Fibroblast of skin of left quadriceps (primary cell): ENCODE results near the gene ELP1.
"Not testable (repeated sequence)": the region's sequence is repeated elsewhere in the genome, so short reads cannot be mapped to it uniquely, and the experiment has no call there.

Experiments used
- DNase-seq, 2 experiments: peaks; one replicate each; pipeline ENCODE4 v3.0.0-alpha.2; 2013; ENCODE audit warnings: low read depth in 2 of 2

The ELP1 gene

DNA sequence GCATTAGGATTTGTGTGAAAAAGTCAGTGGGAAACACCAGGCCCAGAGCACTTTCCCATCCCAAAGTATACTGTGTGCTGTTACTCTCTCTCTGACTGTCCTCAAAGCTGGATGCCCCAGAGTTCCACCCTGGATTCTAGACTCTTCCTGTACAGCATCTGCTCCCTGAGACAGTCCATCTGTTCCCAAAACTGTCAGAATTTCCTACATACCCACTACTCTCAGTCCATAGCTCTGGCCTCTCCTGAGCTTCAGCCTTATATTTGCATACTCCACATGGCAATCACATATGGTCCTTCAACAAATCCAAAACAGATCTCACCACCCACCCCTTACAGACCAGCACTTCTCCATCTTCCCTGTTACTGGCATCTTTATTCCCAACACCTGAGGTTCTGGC, 9.5 kb downstream of the ELP1 start:
- DNase-seq: no peak

DNA sequence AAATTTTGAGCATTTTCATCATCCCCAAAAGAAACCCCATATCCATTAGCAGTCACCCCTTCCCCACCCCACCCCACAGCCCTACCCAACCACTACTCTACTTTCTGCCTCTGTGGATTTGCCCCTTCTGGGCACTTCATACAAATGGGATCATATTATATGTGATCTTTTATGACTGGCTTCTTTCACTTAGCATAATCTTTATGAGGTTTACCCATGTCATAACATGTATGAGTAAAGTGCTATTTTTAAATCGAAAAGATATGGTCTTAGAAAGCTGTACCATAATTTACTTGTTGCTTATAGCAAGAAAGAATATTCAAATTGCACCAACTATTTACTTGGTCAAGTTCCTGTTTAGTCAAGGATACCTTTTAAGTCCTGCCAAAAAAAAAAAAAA, 12.7 kb downstream of the ELP1 start:
- DNase-seq: no peak

DNA sequence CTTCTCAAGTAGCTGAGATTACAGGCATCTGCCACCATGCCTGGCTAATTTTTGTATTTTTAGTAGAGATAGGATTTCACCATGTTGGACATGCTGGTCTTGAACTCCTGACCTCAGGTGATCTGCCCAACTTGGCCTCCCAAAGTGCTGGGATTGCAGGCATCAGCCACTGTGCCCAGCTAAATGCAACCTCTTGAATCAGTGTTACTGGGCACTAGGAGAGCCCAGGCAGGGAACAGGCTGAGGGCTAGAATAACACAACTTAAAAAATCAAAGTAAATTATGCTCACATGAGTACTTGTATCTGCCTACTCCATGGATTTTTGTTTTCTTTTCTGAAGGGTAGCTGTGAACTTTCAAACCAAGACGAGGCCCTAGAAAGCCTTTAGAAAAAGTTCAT, 13.5 kb downstream of the ELP1 start:
- DNase-seq: not testable (repeated sequence)

DNA sequence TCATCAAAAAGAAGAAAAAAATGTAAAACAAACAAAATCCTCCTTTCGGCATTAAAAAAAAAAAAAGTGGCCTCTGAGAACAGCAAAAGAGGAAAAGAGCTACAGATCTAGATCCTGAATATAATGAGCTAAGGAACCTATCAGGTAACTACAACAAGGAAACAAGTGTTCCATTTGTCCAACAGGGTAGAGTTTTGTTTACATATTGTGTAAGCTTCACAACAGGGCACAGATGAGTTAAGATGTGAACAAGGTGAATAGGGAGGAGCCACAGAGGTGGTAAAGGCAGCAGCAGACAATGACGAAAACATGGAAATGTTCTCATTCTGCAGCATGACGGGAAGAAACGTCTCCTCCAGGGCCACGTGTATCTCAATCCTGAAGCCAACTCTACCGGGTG, 14.4 kb downstream of the ELP1 start:
- DNase-seq: no peak

DNA sequence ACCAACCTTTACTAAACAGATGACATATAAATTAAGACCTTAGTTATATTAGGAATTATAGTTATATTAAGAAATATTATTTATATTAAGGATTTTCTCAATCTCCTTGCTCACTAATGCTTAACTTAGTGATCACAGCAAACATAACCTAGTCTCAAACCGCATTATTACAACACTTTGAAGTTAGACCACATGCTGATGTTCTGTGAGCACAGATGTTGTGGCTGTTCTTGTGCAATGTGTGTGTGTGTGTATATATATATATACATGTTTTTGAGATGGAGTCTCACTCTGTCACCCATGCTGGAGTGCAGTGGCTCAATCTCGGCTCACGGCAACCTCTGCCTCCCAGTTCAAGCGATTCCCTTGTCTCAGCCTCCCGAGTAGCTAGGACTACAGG, 20.5 kb downstream of the ELP1 start:
- peak in 1 of 2 experiments; percentile 3 for DNase-seq

DNA sequence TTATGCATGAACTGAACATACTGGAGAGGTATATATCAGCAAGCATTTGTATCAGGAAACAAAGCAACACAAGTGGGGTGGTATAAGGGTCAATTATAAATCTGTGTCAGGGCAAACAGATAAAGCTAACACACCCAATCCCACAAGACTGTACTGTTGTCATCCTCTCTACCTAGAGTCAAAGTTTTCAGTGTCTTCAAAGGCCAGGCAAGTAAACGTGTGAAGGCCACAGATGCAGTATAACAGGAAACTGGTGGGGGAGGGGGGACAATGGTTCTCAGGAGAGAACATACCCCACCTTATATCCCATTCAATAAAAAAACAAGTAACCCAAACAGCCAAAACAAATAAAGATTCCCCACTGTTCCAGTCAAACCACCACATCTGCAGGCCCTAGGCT, 22.1 kb downstream of the ELP1 start:
- no peak for DNase-seq

DNA sequence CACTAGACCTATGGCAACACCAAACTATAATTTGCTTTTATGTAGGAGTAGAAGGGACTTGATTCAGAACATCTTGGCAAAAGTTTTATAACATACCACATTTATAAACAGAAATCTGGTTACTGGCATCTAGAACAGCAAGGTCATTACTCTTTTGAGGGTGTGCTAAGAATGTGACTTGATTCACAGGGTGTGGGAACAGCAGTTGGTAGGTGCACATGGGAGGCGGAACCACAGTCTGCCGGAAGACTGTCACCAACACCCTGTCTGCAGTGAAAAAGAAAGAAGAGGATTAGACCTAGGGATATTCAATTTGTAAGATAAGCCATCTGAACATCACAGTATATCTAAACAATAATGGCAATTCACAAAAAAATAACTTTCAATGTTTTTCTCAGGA, 23.0 kb downstream of the ELP1 start:
- DNase-seq: no peak

DNA sequence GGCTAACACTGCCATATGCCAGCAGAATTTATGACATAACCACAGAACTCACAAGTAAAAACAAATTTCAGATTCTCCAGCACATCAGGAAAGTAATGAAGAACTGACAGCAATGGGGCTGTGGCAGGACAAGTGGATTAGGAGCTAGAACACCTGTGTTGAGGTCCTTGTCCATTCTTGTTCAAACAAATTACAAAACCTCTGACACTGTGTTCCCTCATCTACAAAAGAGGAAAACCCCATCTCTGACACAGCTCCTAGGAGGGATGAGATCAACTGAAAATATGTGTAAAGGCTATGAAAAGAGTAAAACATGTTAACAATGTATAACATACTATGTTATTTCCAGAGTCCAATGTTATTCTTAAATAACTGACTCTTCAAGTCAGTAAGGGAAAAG, 23.5 kb downstream of the ELP1 start:
- DNase-seq: no peak

DNA sequence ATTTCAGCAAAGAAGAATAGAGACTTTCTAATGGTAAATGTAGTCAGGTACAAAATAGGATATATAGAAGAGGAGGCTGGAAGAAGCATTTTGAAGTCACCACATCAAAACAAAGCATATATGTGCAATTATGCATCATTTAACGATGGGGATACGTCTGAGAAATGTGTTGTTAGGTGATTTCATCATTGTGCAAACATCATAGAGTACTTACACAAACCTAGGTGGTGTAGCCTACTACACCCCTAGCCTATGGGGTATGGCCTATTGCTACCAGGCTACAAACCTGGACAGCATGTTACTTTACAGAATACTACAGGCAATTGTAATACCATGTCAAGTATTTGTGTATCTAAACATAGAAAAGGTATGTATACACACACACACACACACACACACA, 28.4 kb downstream of the ELP1 start:
- no peak for DNase-seq

DNA sequence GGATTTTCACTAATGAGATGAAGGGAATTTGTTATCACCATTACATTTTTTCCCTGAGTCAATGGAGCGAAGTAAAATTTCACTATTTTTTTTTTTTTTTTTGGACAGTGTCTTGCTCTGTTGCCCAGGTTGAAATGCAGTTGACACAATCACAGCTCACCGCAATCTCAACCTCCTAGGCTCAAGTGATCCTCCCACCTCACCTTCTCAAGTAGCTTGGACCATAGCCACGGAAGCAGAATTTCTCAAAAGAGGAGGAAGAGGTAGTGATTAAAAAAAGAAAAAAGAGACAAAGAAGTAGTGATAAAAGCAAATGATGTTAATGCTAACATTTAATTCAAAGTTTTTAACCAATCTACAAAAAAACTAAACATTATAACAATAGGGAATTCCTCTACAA, 29.8 kb downstream of the ELP1 start:
- no peak for DNase-seq

DNA sequence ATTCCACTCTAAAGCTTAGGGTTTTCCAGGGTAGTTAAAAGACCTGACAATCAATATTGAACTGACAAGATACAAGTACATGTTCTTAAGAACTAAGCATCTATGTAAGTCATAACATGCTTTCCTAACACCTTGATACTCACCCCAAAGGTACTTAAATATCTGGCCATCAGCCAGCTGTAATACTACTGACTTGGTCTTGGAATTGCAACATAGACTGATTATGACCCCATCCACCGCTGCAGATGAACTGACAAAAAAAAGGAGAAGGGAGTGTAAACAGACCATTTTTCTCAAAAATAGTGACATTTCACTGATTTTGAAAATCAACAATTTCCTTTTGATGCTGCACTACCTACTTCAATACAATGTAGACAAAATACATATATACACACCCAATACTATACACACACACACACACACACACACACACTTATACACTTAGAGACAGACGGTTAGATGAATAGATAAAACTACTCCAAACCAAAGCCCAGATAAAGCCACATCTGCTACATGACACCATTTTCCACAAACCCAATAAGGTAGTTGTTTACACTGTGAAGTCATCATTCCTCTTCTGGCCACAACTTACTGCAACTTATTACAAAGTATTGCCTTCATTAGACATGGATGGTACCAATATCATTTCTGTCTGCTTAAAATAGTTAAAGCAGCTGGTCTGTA, 30.4 kb downstream of the ELP1 start:
- DNase-seq: no peak

DNA sequence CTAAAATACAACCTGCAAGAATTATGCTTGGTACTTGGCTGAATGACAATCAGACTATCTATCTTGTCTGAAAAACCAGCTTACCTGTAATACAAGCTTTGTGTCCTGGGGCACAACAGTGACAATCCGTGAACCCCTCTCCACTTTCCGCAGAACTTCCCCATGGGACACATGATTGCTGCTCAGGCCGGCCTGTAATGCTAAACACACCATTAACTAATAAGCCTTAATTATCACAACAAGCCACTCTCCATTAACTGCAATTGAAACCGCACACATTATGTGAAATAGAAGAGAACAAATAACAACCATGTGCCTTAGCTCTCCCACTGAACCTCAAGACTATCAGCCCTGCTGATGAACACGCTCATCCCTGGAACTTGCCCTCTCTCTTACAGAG, 33.7 kb downstream of the ELP1 start:
- DNase-seq: no peak

DNA sequence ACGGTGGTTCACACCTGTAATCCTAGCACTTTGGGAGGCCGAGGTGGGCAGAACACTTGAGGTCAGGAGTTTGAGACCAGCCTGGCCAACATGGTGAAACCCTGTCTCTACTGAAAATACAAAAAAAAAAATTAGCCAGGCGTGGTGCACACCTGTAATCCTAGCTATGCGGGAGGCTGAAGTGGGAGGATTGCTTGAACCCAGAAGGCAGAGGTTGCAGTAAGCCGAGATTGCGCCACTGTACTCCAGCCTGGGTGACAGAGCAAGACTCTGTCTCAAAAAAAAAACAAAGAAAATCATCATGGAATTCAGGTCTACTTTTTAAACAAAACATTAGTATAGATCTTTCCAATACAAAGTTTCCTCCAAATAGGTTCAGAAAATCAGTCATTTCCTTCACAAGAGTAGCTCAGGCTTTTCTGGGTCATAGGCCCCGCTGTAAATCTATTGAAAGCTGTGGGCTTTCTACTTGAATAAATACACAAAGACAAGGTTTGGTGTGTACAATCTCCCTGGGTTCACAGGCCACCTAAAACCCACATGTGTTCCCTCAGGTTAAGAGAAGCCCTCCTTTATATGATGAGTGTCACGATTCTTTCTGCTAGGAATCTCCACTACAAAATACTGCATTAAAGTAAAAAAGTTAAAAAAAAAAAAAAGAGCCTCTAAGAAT, 34.8 kb downstream of the ELP1 start:
- DNase-seq: not testable (repeated sequence)

DNA sequence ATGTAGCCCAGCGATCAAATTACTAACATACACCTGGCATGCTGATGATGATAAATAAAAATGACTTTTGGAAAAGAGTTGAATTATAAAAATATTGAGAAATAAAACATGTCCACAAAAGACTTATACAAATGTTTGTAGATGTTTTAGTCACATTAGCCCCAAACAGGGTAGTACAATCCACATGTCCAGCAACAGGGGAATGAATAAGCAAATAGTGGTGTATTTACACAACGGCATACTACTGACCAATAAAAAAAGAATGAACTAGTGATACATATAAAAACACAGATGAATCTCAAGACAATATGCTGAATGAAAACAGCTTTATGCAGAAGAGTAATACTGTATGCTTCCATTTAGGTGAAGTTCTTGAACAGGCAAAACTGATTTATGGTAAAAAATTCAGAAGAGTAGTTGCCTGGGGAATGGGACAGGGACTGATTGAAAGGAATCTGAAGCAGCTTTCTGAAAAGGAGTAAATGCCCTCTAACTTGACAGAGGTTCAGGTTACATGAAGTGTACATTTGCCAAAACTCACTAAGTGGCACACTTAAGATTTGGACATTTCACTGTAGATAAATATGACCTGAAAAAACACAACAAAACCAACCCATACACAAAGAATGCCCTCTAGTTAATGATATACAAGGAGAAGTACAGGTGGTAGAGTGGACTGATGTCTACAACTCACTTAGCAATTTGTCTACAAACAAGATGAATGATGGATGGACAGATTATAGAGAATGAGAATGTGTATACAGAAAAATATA, 36.4 kb downstream of the ELP1 start:
- DNase-seq: no peak

DNA sequence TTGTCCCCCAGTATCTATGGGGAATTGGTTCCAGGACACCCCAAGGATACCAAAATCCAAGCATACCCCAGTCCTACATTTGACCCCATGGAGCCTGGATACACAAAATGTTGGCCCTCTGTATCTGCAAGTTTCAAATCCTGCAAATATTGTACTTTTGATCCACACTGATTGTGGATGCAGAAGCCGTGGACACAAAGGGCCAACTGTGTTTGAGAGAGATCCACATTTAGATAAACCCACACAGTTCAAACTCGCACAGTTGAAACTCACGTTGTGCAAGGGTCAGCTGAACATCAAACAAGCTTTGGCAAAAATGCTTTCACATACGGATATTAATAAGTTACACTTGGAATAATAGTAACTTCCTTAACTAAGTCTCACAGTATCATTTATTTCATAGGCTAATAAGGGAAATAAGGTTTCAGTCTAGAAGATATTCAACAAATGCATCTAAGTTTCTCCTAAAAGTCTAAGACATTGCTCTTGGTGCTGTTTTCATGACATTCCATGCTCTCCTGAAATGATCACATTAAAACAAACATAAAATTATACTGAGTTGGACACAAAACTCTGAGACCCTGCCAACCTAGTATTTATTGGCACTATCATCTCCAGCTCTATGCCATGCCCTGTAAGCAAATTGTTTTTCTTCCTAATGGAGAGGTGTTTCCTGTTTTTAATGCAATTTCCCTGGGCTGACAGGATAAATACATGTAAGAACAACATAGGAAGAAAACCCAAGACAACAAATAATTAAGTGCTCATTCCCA, 39.5 kb downstream of the ELP1 start:
- DNase-seq: no peak

DNA sequence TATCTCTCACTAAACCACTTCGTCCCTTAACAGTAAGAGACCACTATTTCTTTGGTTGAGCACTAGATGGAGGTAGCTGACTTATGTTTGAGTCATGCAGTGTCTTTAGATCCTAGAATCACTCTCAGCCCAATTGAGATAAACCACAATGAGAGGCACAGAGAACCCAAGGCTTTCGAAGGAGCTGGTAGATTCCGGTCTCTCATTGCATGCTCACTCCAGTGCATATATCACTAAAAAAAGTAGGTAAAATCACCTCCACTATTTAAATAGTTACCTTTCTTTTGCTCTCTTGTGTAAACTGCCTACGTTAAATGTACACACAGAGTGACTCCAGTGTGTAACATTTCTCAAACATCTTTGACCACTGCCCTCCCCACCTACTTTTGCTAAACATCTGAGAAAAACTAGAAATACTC, 44.3 kb downstream of the ELP1 start:
- DNase-seq: peak; percentile 4 to 9

DNA sequence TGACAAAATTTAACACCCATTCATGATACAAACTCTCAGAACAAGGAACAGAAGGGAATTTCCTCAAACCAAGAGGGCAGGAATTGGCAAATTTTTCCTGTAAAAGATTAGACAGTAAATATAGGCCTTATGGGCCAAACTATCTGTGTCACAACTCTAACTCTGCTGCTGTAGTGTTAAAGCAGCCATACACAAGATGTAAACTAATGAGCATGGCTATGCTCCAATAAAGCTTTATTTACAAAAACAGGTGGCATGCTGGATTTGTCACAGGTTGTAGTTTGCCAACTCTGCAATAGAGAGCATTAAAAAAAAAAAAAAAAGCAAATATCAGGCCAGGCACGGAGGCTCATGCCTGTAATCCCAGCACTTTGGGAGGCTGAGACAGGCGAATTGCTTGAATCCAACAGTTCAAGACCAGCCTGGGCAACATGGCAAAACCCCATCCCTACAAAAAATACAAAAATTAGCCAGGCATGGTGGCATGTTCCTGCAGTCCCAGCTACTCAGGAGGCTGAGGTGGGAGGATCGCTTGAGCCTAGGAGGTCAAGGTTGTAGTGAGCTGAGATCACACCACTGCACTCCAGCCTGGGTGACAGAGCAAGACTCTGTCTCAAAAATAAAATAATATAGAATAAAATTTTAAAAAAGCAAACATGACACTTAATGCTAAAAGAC, 47.2 kb downstream of the ELP1 start:
- DNase-seq: not testable (repeated sequence)

DNA sequence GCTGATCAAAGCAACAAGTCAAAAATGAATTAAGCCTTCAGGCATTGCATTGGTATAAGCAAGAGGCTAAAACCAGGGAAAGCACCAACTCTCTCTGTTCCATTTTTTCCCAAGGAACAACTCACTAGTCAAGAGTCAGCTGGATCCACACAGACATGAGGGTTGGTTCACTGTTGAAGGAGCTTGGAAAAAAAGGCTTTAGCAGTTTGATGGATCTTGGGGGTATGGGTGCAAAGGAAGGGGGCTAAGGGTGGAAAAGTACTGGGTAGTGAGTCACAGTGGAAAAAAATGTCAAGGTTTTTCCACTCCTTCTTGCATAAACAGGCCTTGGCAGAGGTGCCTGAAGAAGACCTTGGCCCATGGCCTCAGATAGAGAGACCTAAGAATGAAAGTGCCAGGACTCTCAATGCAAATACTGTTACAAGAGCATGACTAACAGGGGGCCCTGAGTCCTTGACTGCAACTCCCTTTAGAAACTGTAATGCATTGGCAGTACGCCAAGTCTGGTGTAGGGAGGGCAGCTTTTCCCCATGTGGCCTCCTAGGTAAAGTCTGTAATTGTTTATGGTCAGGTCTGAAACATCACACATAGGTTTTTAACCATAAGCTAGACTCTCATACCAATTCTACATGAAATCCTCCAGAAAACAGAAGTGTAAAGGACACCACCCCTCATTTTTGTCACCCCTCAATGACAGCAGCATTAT, 48.1 kb downstream of the ELP1 start:
- DNase-seq: peak; percentile 46 to 52

DNA sequence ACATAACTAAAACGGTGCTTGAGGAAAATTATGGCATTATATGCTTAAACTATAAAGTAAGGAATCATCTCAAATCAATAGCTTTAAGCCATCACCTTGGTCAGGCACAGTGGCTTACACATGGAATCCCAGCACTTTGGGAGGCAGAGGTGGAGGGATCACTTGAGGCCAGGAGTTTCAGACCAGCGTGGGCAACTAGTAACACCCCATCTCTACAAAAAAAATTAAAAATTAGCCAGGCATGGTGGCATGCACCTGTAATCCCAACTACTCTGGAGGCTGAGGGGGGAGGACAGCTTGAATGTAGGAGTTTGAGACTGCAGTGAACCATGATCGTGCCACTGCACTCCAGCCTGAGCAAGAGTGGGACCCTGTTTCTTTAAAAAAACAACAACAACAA, 49.2 kb downstream of the ELP1 start:
- no peak for DNase-seq

DNA sequence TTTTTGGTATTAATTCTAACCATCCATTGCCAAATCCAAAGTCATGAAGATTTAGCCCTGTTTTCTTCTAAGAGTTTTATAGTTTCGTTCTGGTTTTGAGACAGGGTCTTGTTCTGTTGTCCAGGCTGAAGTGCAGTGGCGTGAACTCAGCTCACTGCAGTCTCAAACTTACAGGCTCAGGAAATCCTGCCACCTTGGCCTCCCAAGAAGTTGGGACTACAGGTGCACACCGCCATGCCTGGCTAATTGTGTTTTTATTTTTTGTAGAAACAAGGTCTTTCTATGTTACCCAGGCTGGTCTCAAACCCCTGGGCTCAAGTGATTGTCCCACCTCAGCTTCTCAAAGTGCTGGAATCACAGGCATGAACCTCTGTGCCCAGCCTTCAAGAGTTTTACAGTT, 50.8 kb downstream of the ELP1 start:
- DNase-seq: no peak
